Measurements from ENCODE around the gene TELO2.

The TELO2 gene

GRCh38 chr16:1496464-1496863 lies 3.3 kb downstream of the TELO2 start:
- in situ Hi-C loops (cut with MboI; ENCODE audit: low sequenced_read_pairs) = no loop called here

GRCh38 chr16:1497014-1497598 lies 3.9 kb downstream of the TELO2 start:
- in situ Hi-C loops (cut with MboI; ENCODE audit: low sequenced_read_pairs) = no loop called here

DNA sequence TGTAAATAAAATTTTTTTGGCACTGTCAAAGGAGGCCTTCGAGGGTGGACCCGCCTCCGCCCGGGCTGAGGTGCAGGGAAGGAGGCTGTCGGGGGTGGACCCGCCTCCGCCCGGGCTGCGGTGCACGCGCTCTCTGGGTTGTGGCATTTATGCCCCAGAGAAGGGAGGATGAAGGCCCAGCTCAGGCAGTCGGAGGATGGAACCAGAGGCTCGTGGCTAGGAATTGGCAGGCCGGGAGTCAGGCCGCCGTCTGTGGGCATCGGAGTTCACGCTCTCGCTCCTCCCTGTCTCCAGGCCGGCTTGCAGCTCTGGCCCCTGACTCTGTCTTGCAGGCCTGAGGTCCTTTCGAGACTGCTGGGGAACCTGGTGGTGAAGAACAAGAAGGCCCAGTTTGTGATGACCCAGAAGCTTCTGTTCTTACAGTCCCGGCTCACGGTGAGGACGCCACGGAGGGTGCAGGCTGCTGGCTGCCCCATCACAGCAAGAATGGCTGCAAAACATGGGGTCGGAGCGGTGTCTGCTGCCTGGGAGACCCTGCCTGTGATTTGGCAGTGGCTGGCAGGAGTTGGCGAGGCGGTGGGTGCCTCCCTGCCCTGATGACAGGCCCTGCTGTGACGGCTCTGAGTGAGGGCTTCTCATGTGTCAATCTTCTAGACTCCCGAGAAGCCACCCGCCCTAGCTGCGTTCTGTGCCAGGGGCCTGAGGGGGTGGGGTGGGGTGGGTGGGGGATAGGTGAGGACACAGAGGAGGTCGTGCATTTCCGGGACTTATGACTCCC lies 5.9 kb downstream of the TELO2 start:
- in situ Hi-C loops (cut with MboI; ENCODE audit: low sequenced_read_pairs) = no loop called here

DNA sequence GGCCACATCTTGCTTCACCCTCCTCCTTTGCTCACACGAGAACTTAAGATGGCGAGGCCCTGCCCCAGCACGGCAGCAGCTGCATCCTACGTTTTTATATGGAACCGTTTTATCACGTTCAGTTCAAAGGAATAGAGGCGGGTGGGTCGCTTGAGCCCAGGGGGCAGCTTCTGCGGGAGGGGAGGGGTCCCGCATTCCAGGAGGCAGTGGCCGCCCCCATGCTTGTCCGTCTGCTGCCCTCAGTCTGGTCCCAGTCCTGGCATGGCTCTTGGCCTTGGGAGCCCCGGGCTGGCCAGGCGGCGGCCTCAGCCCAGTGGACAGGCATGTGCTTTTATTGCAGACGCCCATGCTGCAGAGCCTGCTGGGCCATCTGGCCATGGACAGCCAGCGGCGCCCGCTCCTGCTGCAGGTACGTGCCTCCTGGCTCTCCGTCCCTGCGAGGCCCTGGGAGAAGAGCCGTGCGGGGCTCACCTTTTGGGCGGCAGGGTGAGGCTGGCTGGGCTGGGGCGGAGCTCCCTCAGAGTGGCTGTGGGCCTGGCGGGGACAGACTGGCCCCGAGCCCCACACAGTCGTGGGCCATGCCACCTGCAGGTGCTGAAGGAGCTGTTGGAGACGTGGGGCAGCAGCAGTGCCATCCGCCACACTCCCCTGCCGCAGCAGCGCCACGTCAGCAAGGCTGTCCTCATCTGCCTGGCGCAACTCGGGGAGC lies 6.8 kb downstream of the TELO2 start:
- in situ Hi-C loops (cut with MboI; ENCODE audit: low sequenced_read_pairs) = no loop called here

GRCh38 chr16:1500465-1501150 lies 7.4 kb downstream of the TELO2 start:
- in situ Hi-C loops (cut with MboI; ENCODE audit: low sequenced_read_pairs) = no loop called here

- in situ Hi-C loops (cut with MboI; ENCODE audit: low sequenced_read_pairs) = no loop called here
Observed at GRCh38 chr16:1501630-1502029, 8.5 kb downstream of the TELO2 start.

DNA sequence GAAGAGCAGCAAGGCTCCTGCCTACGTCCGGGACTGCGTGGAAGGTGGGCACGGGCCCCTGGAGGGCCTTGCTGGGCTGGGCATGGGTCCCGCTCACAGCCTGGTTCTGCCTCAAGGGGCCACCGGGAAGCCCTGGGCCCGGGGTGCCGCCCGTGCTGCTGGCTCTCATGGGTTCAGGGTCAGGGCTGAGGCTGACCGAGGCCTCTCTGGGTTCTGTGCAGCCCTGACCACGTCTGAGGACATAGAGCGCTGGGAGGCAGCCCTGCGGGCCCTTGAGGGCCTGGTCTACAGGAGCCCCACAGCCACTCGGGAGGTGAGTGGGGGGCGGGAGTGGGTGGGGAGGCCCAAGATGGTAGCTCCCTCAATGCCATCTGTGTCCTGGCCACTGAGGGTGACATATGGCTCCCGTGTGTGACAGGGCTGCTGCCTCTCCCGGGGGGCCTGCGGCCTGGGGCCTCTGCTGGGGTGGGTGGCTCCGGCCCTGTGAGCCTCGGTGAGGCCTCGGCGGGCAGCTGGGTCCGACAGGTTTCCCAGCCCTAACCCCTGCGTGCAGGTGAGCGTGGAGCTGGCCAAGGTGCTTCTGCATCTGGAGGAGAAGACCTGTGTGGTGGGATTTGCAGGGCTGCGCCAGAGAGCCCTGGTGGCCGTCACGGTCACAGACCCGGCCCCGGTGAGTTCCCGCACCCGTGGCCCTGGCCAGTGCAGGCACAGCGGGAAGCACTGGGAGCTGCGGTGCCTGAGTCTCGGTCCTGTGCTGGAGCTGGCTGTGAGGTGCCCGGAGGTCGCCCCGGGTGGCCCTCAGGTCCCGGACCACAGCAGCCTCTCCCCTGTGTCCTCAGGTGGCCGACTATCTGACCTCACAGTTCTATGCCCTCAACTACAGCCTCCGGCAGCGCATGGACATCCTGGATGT lies 9.2 kb downstream of the TELO2 start:
- in situ Hi-C loops (cut with MboI; ENCODE audit: low sequenced_read_pairs) = no loop called here

- in situ Hi-C loops (cut with MboI; ENCODE audit: low sequenced_read_pairs) = no loop called here
Observed at GRCh38 chr16:1503110-1503955, 10.2 kb downstream of the TELO2 start.

GRCh38 chr16:1505073-1505844 lies 12.1 kb downstream of the TELO2 start:
- in situ Hi-C loops (cut with MboI; ENCODE audit: low sequenced_read_pairs) = no loop called here

- in situ Hi-C loops (cut with MboI; ENCODE audit: low sequenced_read_pairs) = no loop called here
Observed at GRCh38 chr16:1505912-1506311, 12.8 kb downstream of the TELO2 start.

GRCh38 chr16:1506494-1507213 lies 13.5 kb downstream of the TELO2 start:
- in situ Hi-C loops (cut with MboI; ENCODE audit: low sequenced_read_pairs) = no loop called here

GRCh38 chr16:1508494-1509187 lies 15.5 kb downstream of the TELO2 start:
- in situ Hi-C loops (cut with MboI; ENCODE audit: low sequenced_read_pairs) = no loop called here

DNA sequence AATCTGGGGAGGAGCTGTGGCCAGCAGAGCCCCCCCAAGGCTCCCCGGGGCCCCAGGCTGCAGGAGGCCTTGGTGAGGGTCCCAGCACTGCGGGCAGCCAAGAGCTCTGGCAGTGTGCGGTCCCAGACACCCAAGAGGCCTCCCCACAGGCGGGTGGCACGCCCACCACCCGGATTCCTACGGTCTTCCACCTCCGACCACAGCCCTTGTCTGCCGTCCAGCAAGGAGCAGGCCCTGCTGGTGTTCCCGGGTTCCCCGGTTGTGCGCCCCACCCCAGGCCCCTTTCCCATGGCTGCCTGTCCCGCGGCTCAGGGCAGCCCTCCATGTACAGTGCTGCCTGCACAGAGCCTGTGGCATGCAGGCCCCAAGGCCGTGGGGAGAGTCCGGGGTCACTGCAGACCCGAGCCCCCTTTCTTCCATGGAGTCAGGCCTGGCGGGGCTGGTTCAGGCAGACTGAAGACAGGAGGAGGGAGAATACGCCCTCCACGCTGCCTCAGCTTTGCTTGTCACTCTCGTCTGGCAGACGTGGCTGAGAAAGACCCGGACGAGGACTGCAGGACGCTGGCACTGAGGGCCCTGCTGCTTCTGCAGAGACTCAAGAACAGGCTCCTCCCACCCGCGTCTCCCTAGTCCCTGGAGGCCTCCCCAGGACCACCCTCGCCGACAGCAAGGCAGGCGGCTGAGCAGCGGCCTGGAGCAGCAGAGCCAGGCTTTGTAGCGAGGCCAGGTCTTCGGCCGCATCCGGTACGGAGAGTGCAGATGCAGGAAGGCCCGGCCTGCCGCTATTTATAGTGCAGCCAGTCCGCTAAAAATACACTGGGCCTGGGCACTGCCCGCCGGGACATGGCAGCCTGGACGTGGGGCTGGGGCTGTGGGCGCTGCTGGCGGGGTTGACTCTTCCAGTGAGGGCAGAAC lies 16.4 kb downstream of the TELO2 start:
- in situ Hi-C loops (cut with MboI; ENCODE audit: low sequenced_read_pairs) = no loop called here

DNA sequence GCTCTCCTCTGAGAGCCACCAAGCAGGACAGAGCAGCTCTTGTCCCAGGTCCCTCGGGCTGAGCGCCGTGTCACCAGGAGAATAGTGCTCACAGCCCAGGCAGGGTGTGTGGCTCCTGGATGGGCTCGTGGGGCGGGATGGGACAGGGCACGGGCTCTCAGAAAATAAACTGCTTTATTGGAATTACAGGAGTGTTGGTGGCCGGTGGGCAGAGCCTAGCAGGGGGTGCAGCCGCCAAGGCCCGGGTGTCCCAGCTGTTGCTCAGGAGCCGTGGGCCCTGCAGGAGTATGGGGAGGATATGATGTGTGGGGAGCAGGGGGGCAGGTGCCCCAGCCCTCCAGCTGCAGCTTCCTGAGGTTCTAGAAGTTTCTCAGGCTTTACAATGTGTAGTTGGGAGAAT lies 17.1 kb downstream of the TELO2 start:
- in situ Hi-C loops (cut with MboI; ENCODE audit: low sequenced_read_pairs) = no loop called here

- in situ Hi-C loops (cut with MboI; ENCODE audit: low sequenced_read_pairs) = no loop called here
Observed at GRCh38 chr16:1510941-1511351, 17.8 kb downstream of the TELO2 start.
